ENCODE results near the gene WDFY2.
"Not testable (repeated sequence)": the region's sequence is repeated elsewhere in the genome, so short reads cannot be mapped to it uniquely, and the experiment has no call there.

WDFY2 gene, protein sequence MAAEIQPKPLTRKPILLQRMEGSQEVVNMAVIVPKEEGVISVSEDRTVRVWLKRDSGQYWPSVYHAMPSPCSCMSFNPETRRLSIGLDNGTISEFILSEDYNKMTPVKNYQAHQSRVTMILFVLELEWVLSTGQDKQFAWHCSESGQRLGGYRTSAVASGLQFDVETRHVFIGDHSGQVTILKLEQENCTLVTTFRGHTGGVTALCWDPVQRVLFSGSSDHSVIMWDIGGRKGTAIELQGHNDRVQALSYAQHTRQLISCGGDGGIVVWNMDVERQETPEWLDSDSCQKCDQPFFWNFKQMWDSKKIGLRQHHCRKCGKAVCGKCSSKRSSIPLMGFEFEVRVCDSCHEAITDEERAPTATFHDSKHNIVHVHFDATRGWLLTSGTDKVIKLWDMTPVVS

DNA sequence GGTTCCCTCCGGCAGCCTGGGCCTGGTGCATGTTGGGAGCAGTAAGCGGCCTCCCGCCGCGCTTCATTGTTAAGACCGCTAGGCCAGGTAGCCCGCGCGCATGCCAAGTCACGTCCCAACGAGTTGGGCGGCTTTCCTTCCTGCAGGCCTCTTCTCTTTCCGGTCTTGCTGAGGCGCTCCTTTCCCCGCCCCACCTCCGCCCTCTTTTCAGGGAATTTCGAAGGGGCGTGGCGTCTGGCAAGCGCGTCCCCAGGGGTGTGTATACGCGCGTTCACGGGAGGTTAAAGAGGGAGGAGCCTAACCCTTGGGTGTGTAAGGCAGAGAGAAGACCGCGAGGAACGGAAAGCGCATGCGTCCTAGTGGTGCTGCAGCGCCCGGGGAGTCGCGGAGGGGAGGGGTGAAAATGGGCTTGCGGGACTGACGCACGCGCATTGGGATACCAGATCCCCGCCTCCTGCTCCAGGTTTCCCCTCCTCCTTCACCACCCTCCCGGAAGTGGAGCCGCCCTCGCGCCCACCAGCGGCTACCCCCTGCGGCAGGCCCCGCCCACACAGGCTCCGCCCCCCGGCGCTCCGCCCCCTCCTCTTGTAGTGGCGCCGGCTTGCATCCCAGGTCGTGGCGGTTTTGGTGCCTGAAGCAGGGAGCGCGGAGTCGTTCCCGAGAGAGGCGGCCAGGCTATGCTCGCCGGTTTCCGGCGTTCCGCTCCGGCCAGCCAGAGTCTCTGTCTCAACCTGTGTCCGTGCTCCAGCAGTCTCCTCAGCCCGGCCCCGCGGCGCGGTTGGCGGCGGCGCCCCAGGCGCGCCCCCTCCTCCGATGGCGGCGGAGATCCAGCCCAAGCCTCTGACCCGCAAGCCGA is at the start of gene WDFY2:
WDFY2 (plus strand) TSS at position 588 of the 856 bp plus-strand sequence; CDS start at position 814, 226 bp downstream.
- TF ChIP-seq, protein P1, sequence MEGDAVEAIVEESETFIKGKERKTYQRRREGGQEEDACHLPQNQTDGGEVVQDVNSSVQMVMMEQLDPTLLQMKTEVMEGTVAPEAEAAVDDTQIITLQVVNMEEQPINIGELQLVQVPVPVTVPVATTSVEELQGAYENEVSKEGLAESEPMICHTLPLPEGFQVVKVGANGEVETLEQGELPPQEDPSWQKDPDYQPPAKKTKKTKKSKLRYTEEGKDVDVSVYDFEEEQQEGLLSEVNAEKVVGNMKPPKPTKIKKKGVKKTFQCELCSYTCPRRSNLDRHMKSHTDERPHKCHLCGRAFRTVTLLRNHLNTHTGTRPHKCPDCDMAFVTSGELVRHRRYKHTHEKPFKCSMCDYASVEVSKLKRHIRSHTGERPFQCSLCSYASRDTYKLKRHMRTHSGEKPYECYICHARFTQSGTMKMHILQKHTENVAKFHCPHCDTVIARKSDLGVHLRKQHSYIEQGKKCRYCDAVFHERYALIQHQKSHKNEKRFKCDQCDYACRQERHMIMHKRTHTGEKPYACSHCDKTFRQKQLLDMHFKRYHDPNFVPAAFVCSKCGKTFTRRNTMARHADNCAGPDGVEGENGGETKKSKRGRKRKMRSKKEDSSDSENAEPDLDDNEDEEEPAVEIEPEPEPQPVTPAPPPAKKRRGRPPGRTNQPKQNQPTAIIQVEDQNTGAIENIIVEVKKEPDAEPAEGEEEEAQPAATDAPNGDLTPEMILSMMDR (IDR thresholded peaks at IDR 0.05; ENCODE audit: low read length, missing control alignments) = no peak
- peak; percentile 100 for DNase-seq (ENCODE audit: low read depth)
- peak within 1 kb of the TSS; percentile 87 for H3K4me3 ChIP-seq (replicated peaks; ENCODE audit: low read depth, low read length)

DNA sequence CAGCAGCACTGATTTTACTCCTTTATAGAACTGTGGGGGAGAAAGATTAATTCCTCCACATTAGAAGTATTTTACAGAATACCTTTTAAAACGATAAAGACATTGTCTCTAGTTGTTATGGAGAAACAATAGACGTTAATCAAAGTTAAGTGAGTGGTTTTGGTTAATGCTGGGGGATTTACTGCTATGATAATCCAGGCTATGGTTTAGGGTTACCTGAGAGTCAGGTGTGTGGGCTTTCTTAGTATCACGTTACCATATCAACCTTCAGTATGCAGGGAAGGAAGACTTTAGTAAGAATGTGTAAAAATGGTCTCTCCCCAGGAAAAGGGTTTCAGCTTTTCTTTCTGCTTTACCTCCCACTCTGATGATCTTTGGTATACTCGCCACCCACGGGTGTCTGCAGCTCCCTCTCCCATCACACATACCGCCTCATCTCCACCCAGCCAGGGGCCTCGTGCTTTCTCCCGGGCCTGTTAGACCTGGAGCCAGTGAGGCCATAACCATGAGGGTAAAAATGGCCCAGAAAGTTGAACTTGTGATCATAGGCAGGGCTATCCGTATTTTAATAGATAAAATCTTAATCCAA is 45.6 kb upstream of the WDFY2 start:
- no peak for DNase-seq (ENCODE audit: low read depth)
- TF ChIP-seq, protein P1 (IDR thresholded peaks at IDR 0.05; ENCODE audit: low read length, missing control alignments) = no peak
- H3K4me3 ChIP-seq (replicated peaks; ENCODE audit: low read depth, low read length) = no peak overlapping the region

GRCh38 chr13:51539887-51540286 is 44.4 kb upstream of the WDFY2 start:
- TF ChIP-seq, protein P1 (IDR thresholded peaks at IDR 0.05; ENCODE audit: low read length, missing control alignments) = no peak
- H3K4me3 ChIP-seq (replicated peaks; ENCODE audit: low read depth, low read length) = no peak overlapping the region
- DNase-seq (ENCODE audit: low read depth) = peak; percentile 29

GRCh38 chr13:51541037-51541436 is 43.2 kb upstream of the WDFY2 start:
- TF ChIP-seq, protein P1 (IDR thresholded peaks at IDR 0.05; ENCODE audit: low read length, missing control alignments) = no peak
- no peak for DNase-seq (ENCODE audit: low read depth)
- H3K4me3 ChIP-seq (replicated peaks; ENCODE audit: low read depth, low read length) = no peak overlapping the region

DNA sequence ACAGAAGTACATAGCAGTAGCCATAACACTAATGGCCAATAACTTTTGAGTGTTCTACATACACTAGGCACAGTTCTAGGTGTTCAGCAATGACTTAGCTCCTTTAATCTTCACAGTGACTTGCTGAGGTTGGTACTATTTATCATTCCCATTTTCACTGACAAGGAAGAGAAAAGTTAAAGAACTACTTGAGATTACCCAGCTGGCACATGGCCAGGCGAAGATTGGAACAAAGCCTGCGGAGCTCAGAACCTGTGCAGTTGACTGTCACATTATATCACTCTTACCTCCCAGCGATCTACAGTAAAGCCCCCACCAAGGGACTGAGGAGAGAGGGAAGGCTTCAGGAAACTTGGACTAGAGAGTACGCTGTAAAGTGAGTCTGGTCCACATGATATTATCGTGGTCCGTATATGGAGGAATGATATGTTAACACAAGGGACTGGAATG is 42.4 kb upstream of the WDFY2 start:
- no peak overlapping the region for H3K4me3 ChIP-seq (replicated peaks; ENCODE audit: low read depth, low read length)
- TF ChIP-seq, protein P1 (IDR thresholded peaks at IDR 0.05; ENCODE audit: low read length, missing control alignments) = no peak
- DNase-seq (ENCODE audit: low read depth) = no peak

DNA sequence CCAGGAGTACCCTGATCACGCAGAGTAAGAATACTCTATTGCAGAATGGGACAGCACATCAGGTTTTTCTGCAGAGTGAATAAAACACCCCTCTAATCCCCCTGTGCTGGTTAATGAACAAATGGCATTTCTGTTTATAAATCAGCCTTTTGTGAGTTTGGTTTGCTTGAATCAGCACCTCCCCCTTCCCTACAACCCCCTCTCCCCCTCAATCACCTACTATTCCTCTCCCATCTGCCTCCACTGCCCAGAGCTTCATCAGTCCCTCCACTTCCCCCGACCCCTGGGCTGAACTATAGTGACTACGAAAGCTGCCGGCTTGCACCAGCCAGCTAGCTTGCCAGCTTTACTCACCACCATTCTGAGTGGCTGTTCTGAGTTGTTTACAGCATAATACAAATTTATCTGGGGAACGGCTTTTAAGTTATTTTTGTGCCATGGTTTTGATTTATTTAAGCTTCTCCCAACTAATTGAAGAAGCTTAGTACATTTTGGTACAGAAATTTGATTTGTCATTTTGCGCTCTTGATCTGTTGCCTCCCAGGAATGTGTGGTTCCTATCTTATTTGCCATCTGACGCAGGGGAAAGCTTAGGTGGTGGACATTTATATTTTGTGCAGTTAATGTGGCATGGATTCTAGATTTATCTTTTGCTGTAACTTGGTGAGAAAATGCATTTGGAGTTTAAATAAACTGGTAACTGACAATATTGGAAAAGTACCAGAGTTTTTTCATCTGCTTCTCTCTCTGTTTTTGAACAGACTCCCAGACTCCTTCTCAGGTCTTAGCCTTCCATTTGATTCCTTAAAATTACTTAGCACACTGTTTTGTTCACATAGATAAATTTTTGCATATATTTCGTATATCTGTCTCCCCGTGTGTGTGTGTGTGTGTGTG is 41.7 kb upstream of the WDFY2 start:
- no peak overlapping the region for H3K4me3 ChIP-seq (replicated peaks; ENCODE audit: low read depth, low read length)
- DNase-seq (ENCODE audit: low read depth) = no peak
- TF ChIP-seq, protein P1 (IDR thresholded peaks at IDR 0.05; ENCODE audit: low read length, missing control alignments) = no peak

GRCh38 chr13:51545446-51545845 is 38.8 kb upstream of the WDFY2 start:
- H3K4me3 ChIP-seq (replicated peaks; ENCODE audit: low read depth, low read length); DNase-seq (ENCODE audit: low read depth): not testable (repeated sequence)

All from fibroblast of pulmonary artery (primary cell).